ENCODE results near the gene TAF1B.

TAF1B gene

GRCh38 chr2:9843229-9844035 lies at the start of gene TAF1B:
TAF1B (plus strand) TSS chr2:9843474; CDS start chr2:9843542, 68 bp downstream.
- peaks cover 6% of the 10 kb centered on the region for H3K4me1 ChIP-seq (ENCODE audit: control insufficient read depth, low read depth, low read length)

GRCh38 chr2:9793918-9794717 lies 49.2 kb upstream of the TAF1B start:
- Histone ChIP-seq H3K27me3 (ENCODE audit: control insufficient read depth, insufficient read depth, low read length) (no peaks in the 10 kb centered on the region), H3K9ac (ENCODE audit: low read length) (no peak overlapping the region)

More at GRCh38 chr2:9843229-9844035, at the start of gene TAF1B:
- Histone ChIP-seq H3K9ac (ENCODE audit: low read length) (peak within 1 kb of the TSS; percentile 72), H3K4me3 (ENCODE audit: low read length) (peak within 1 kb of the TSS; percentile 91), H3K9me3 (ENCODE audit: control insufficient read depth, low read depth, low read length) (no peaks in the 10 kb centered on the region), H3K27me3 (ENCODE audit: control insufficient read depth, insufficient read depth, low read length) (no peaks in the 10 kb centered on the region), H3K27ac (ENCODE audit: low read length) (peak within 1 kb of the TSS; percentile 27), H3K36me3 (ENCODE audit: control insufficient read depth, low read depth, low read length) (peaks cover 22% of the 10 kb centered on the region)

GRCh38 chr2:9795071-9795470 lies 48.2 kb upstream of the TAF1B start:
- Histone ChIP-seq H3K9ac (ENCODE audit: low read length) (no peak overlapping the region), H3K4me1 (ENCODE audit: control insufficient read depth, low read depth, low read length) (peaks cover 6% of the 10 kb centered on the region), H3K27me3 (ENCODE audit: control insufficient read depth, insufficient read depth, low read length) (no peaks in the 10 kb centered on the region), H3K4me3 (ENCODE audit: low read length) (no peak overlapping the region), H3K36me3 (ENCODE audit: control insufficient read depth, low read depth, low read length) (no peaks in the 10 kb centered on the region), H3K9me3 (ENCODE audit: control insufficient read depth, low read depth, low read length) (no peaks in the 10 kb centered on the region), H3K27ac (ENCODE audit: low read length) (no peak overlapping the region)

More at GRCh38 chr2:9793918-9794717, 49.2 kb upstream of the TAF1B start:
- Histone ChIP-seq H3K9me3 (ENCODE audit: control insufficient read depth, low read depth, low read length) (no peaks in the 10 kb centered on the region), H3K27ac (ENCODE audit: low read length) (no peak overlapping the region), H3K4me1 (ENCODE audit: control insufficient read depth, low read depth, low read length) (peaks cover 6% of the 10 kb centered on the region), H3K36me3 (ENCODE audit: control insufficient read depth, low read depth, low read length) (no peaks in the 10 kb centered on the region), H3K4me3 (ENCODE audit: low read length) (no peak overlapping the region)

GRCh38 chr2:9796056-9797010 lies 46.9 kb upstream of the TAF1B start:
- Histone ChIP-seq H3K27me3 (ENCODE audit: control insufficient read depth, insufficient read depth, low read length) (no peaks in the 10 kb centered on the region), H3K4me1 (ENCODE audit: control insufficient read depth, low read depth, low read length) (peaks cover 6% of the 10 kb centered on the region), H3K27ac (ENCODE audit: low read length) (no peak overlapping the region), H3K36me3 (ENCODE audit: control insufficient read depth, low read depth, low read length) (no peaks in the 10 kb centered on the region), H3K4me3 (ENCODE audit: low read length) (no peak overlapping the region), H3K9ac (ENCODE audit: low read length) (no peak overlapping the region), H3K9me3 (ENCODE audit: control insufficient read depth, low read depth, low read length) (no peaks in the 10 kb centered on the region)

- H3K4me1 ChIP-seq (ENCODE audit: control insufficient read depth, low read depth, low read length), result peaks cover 6% of the 10 kb centered on the region
- H3K4me3 ChIP-seq (ENCODE audit: low read length), result no peak overlapping the region
- no peak overlapping the region for H3K27ac ChIP-seq (ENCODE audit: low read length)
- no peaks in the 10 kb centered on the region for H3K36me3 ChIP-seq (ENCODE audit: control insufficient read depth, low read depth, low read length)
- no peaks in the 10 kb centered on the region for H3K27me3 ChIP-seq (ENCODE audit: control insufficient read depth, insufficient read depth, low read length)
- no peak overlapping the region for H3K9ac ChIP-seq (ENCODE audit: low read length)
- H3K9me3 ChIP-seq (ENCODE audit: control insufficient read depth, low read depth, low read length), result no peaks in the 10 kb centered on the region
Measured at GRCh38 chr2:9797086-9797485, 46.2 kb upstream of the TAF1B start.

GRCh38 chr2:9797681-9798556 lies 45.4 kb upstream of the TAF1B start:
- Histone ChIP-seq H3K27me3 (ENCODE audit: control insufficient read depth, insufficient read depth, low read length) (no peaks in the 10 kb centered on the region), H3K4me1 (ENCODE audit: control insufficient read depth, low read depth, low read length) (peaks cover 6% of the 10 kb centered on the region), H3K9me3 (ENCODE audit: control insufficient read depth, low read depth, low read length) (no peaks in the 10 kb centered on the region), H3K4me3 (ENCODE audit: low read length) (no peak overlapping the region), H3K36me3 (ENCODE audit: control insufficient read depth, low read depth, low read length) (no peaks in the 10 kb centered on the region), H3K27ac (ENCODE audit: low read length) (no peak overlapping the region), H3K9ac (ENCODE audit: low read length) (no peak overlapping the region)

GRCh38 chr2:9799011-9799596 lies 44.2 kb upstream of the TAF1B start:
- Histone ChIP-seq H3K4me3 (ENCODE audit: low read length) (no peak overlapping the region), H3K9ac (ENCODE audit: low read length) (no peak overlapping the region), H3K9me3 (ENCODE audit: control insufficient read depth, low read depth, low read length) (no peaks in the 10 kb centered on the region), H3K36me3 (ENCODE audit: control insufficient read depth, low read depth, low read length) (no peaks in the 10 kb centered on the region), H3K4me1 (ENCODE audit: control insufficient read depth, low read depth, low read length) (peaks cover 6% of the 10 kb centered on the region), H3K27me3 (ENCODE audit: control insufficient read depth, insufficient read depth, low read length) (no peaks in the 10 kb centered on the region), H3K27ac (ENCODE audit: low read length) (no peak overlapping the region)

- Histone ChIP-seq H3K4me1 (ENCODE audit: control insufficient read depth, low read depth, low read length) (peaks cover 6% of the 10 kb centered on the region), H3K36me3 (ENCODE audit: control insufficient read depth, low read depth, low read length) (no peaks in the 10 kb centered on the region), H3K4me3 (ENCODE audit: low read length) (no peak overlapping the region), H3K27ac (ENCODE audit: low read length) (no peak overlapping the region), H3K9ac (ENCODE audit: low read length) (no peak overlapping the region), H3K27me3 (ENCODE audit: control insufficient read depth, insufficient read depth, low read length) (no peaks in the 10 kb centered on the region), H3K9me3 (ENCODE audit: control insufficient read depth, low read depth, low read length) (no peaks in the 10 kb centered on the region)
Measured at GRCh38 chr2:9799729-9800632, 43.3 kb upstream of the TAF1B start.

- Histone ChIP-seq H3K27ac (ENCODE audit: low read length) (no peak overlapping the region), H3K4me3 (ENCODE audit: low read length) (no peak overlapping the region)
Measured at GRCh38 chr2:9800639-9800974, 42.7 kb upstream of the TAF1B start.

More at GRCh38 chr2:9800639-9800974, 42.7 kb upstream of the TAF1B start:
- H3K9ac ChIP-seq (ENCODE audit: low read length), result no peak overlapping the region
- no peaks in the 10 kb centered on the region for H3K36me3 ChIP-seq (ENCODE audit: control insufficient read depth, low read depth, low read length)
- no peaks in the 10 kb centered on the region for H3K27me3 ChIP-seq (ENCODE audit: control insufficient read depth, insufficient read depth, low read length)
- H3K4me1 ChIP-seq (ENCODE audit: control insufficient read depth, low read depth, low read length), result peaks cover 6% of the 10 kb centered on the region
- no peaks in the 10 kb centered on the region for H3K9me3 ChIP-seq (ENCODE audit: control insufficient read depth, low read depth, low read length)

All from iPS-18a (cell line).